Testis (tissue), 2 donors: Measurements from ENCODE around the gene ARHGEF40.

Source experiments
- CTCF ChIP-seq, 3 experiments: fragments of 450-650 bp in 2 of 3; fragments of 200-600 bp in 1 of 3; sonication (generic) in 1 of 3; IDR thresholded peaks; one replicate each; pipeline ENCODE4 v1.5.1; 2016 to 2019; ENCODE audit warnings: antibody characterized with exemption in 3 of 3, mild to moderate bottlenecking in 2 of 3, moderate library complexity in 1 of 3
- POLR2A ChIP-seq: fragments of 450-650 bp; IDR thresholded peaks from one replicate; pipeline ENCODE4 v1.6.1; 2017; ENCODE audit warnings: antibody characterized with exemption, mild to moderate bottlenecking, moderate library complexity

DNA sequence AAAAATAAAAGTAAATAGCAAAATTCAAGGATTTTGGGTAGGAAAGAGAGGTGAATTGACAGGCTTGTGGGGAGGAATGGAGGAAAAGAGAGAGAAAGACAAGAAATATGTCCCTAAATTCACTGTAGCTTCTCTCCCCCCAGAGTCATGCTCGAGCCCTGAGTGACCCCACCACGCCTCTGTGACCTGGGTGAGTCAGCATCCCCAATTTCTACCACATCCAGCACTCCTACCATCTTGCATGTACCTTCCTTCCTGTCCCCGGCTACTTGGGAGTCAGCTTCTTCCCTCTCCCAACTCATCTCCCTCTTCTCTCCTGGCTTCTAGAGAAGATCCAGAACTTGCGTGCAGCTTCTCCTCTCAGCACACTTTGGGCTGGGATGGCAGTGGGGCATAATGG, 18.6 kb downstream of the ARHGEF40 start:
- TF ChIP-seq CTCF (IDR thresholded peaks at IDR 0.05) (no peak), POLR2A (no peak)
